Right cardiac atrium (tissue), 5 donors: ENCODE data around the gene JAZF1. TPM values are rescaled to one million over a fixed set of nuclear protein-coding genes. Genes with fewer than 3 reads are reported as not detected.

Experiments
- ATAC-seq, 2 donors: fragments of 200-7000 bp; cut with Tn5 transposase; one replicate each; pipeline versions ENCODE4 v1.8.0 to v1.9.1; 2020; ENCODE audit warnings: moderate library complexity in 2 of 2, mild to moderate bottlenecking in 1 of 2
- DNase-seq, 3 donors: peaks; one replicate each; pipeline ENCODE4 v3.0.0-alpha.2; 2020
- H3K27ac ChIP-seq: one replicate; pipeline ENCODE4 v1.5.1; 2013; ENCODE audit warnings: mild to moderate bottlenecking, low read length, control low read depth, moderate library complexity
- H3K27me3 ChIP-seq: one replicate; pipeline ENCODE4 v1.6.1; 2013; ENCODE audit not compliant: control insufficient read depth, insufficient read depth
- H3K4me1 ChIP-seq: one replicate; pipeline ENCODE4 v1.6.1; 2013; ENCODE audit warnings: low read length; ENCODE audit not compliant: control insufficient read depth, insufficient read depth
- H3K4me3 ChIP-seq: one replicate; pipeline ENCODE4 v1.5.1; 2013; ENCODE audit warnings: low read length, control low read depth
- H3K9me3 ChIP-seq: one replicate; pipeline ENCODE4 v1.6.1; 2013; ENCODE audit warnings: low read length; ENCODE audit not compliant: control insufficient read depth
- WGBS: extraction: QIAGEN DNeasy Blood & Tissue Kit; methylation state at CpG from one replicate; pipeline ENCODE4 v1.1.7; 2013; 5-methylcytosine and 5-hydroxymethylcytosine counted together
- intact Hi-C, 4 donors: fragments of 100-400 bp; cut with DNase I; formaldehyde crosslinking; loops; one replicate each; pipeline versions ENCODE4 v1.11.0 to v1.14.0; 2022 to 2023
- polyA plus RNA-seq: library from polyadenylated mRNA; stranded (reverse); fragments of 200-250 nt; gene quantifications from one replicate; pipeline ENCODE4 v1.2.3, GENCODE V29; 2013
- total RNA-seq, 4 donors: library from RNA; stranded (reverse); fragmentation: NEBNext Ultra II Directional; extraction: Animal tissue kit (Norgen Biotek cat#: 25700); gene quantifications; one replicate each; pipeline ENCODE4 v1.2.1, GENCODE V29; 2021
- donor health status: healthy with polysubstance abuse.
- donor health status: DM: no; HTN: yes; CAD: no.
- donor health status: DM: no; HTN: no; CAD: no.
- donor health status: DM: no; HTN: yes; CAD: no; lungs with severe emphysema.
- donor health status: DM: yes; HTN: yes; CAD: no.

JAZF1 gene
- total and polyA plus RNA-seq, 5 donors, result 12.9 to 27.4 (median 23.9) TPM

DNA sequence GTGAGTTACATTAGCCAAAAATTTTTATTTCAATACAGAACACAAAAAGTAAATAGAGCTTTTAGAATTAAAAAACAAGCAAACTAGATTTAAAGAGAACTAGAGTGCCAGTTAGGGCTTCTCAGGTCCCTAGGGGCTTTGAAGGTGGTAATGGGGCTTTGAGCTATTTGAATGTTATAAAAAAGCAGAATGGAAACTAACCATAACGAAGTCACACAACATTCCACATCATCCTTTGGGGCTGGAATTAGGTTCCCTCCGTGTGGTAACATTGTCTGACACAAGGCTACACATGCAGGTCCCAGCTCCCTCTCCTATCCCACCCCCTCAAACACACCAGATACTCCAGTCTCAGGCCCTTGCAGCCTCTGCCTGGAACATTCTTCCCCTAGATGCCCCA lies 15.3 kb downstream of the JAZF1 start:
- WGBS, result 83% methylated on average over 2 of the region's 2 CpGs
- Histone ChIP-seq H3K27me3 (no peaks in the 10 kb centered on the region), H3K9me3 (no peaks in the 10 kb centered on the region), H3K4me1 (peaks cover 3% of the 10 kb centered on the region), H3K4me3 (no peak overlapping the region), H3K27ac (no peak overlapping the region)
- intact Hi-C loops, result loop anchor here in 1 of 4 donors (10.0 kb wide), 1 partner anchor 50 kb away; no protein-coding TSS in a partner anchor
- DNase-seq (no peak), ATAC-seq (no peak)

- Histone ChIP-seq H3K9me3 (no peaks in the 10 kb centered on the region), H3K4me3 (no peak overlapping the region), H3K27ac (no peak overlapping the region), H3K27me3 (no peaks in the 10 kb centered on the region), H3K4me1 (peaks cover 3% of the 10 kb centered on the region)
- no peak for ATAC-seq
- intact Hi-C loops, result loop anchor here in 1 of 4 donors (10.0 kb wide), 1 partner anchor 49 kb away; no protein-coding TSS in a partner anchor
- no peak for DNase-seq
Measured at GRCh38 chr7:28163949-28164348, 16.6 kb downstream of the JAZF1 start.

GRCh38 chr7:28161331-28161730 lies 19.3 kb downstream of the JAZF1 start:
- ATAC-seq, result no peak
- Histone ChIP-seq H3K9me3 (no peaks in the 10 kb centered on the region), H3K27me3 (no peaks in the 10 kb centered on the region), H3K4me3 (no peak overlapping the region), H3K27ac (no peak overlapping the region), H3K4me1 (peaks cover 9% of the 10 kb centered on the region)
- intact Hi-C loops, result loop anchor here in 1 of 4 donors (10.0 kb wide), 1 partner anchor 47 kb away; no protein-coding TSS in a partner anchor
- WGBS, result 89% methylated on average over 1 of the region's 1 CpG
- DNase-seq, result no peak

DNA sequence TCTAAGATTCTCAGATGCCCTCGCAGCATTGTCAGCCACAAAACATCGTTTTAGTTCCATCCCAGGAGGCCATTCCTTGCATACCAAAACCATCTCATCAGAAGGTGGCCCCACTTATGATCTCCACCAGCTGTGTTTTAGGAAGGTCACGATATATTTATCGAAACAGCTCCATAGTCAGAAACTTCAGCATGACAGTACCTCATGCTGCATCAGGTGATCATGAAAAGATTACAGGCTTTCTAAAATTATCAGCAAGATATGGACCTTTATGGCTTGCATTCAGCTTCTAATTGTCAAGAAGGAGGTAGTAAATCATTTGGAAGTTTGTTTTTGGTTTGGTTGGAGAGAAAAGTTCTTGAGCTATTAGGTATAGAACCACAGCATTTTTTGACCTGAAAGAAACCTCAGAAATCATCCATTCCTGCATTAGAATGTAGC lies 20.0 kb downstream of the JAZF1 start:
- Histone ChIP-seq H3K4me1 (peaks cover 9% of the 10 kb centered on the region), H3K9me3 (no peaks in the 10 kb centered on the region), H3K4me3 (no peak overlapping the region), H3K27ac (no peak overlapping the region), H3K27me3 (no peaks in the 10 kb centered on the region)
- DNase-seq (no peak), ATAC-seq (no peak)
- WGBS, result 70% methylated on average over 4 of the region's 4 CpGs
- intact Hi-C loops, result loop anchor here in 1 of 4 donors (10.0 kb wide), 1 partner anchor 46 kb away; no protein-coding TSS in a partner anchor

DNA sequence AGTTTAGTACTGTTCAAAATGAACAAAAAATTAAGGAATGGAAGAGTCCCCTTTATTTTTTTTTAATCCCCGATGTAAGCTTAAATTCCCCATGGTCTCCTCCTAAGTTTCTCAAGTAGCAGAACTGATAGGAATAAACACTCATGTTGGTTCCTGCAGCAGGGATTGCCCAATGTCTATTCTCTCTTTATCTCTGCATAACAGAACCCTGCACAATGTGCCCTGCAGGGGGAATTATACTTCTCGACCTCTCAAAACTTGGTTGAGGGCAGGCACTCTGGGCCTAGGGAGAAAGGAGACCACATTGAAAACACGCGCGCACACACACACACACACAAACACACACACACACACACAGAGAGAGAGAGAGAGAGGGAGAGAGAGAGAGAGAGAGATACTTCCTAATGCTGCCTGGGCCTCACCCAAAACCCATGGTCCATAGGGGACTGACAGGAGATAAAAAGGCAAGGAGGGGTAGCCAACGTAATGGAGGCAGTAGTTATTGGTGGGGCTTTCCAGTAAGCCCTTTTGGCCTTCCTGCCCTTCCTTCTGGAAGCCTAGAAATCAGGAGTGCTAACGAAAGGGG lies 22.7 kb downstream of the JAZF1 start:
- ATAC-seq, result peak in 1 of 2 donors; percentile 22
- H3K4me3 ChIP-seq, result no peak overlapping the region
- no peak overlapping the region for H3K27ac ChIP-seq
- H3K9me3 ChIP-seq, result no peaks in the 10 kb centered on the region
- H3K27me3 ChIP-seq, result no peaks in the 10 kb centered on the region
- peaks cover 9% of the 10 kb centered on the region for H3K4me1 ChIP-seq
- no peak for DNase-seq
- WGBS, result 77% methylated on average over 7 of the region's 7 CpGs
- intact Hi-C loops, result no loop called here

GRCh38 chr7:28157076-28157745 lies 23.4 kb downstream of the JAZF1 start:
- intact Hi-C loops, result no loop called here
- no peak for DNase-seq
- H3K9me3 ChIP-seq, result no peaks in the 10 kb centered on the region
- H3K4me1 ChIP-seq, result peaks cover 9% of the 10 kb centered on the region
- WGBS, result 79% methylated on average over 6 of the region's 6 CpGs
- H3K4me3 ChIP-seq, result no peak overlapping the region
- no peak overlapping the region for H3K27ac ChIP-seq
- H3K27me3 ChIP-seq, result no peaks in the 10 kb centered on the region
- ATAC-seq, result no peak

DNA sequence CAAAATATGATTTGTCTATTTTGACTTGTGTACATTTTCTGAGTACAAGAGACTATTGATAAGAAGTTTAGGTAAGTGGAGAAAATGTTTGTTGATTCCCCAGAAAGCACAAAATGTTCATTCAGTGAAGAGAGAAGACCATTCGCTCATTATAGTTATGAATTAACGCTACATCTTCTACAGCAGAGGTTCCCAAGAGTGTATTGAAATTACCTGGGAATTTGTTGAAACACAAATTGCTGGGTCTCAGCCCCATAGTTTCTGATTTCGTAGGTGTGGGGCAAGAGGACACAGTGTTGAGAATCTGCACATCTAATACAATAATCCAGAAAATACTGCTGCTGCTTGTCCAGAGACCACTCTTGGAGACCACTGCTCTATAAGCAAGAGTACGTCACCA lies 24.2 kb downstream of the JAZF1 start:
- WGBS, result 96% methylated on average over 4 of the region's 4 CpGs
- H3K4me3 ChIP-seq, result no peak overlapping the region
- ATAC-seq (no peak), DNase-seq (no peak)
- H3K27me3 ChIP-seq, result no peaks in the 10 kb centered on the region
- no peaks in the 10 kb centered on the region for H3K9me3 ChIP-seq
- no peak overlapping the region for H3K27ac ChIP-seq
- H3K4me1 ChIP-seq, result peaks cover 9% of the 10 kb centered on the region
- intact Hi-C loops, result no loop called here

- no peaks in the 10 kb centered on the region for H3K9me3 ChIP-seq
- ATAC-seq (peak; percentile 32 to 39), DNase-seq (no peak)
- peaks cover 9% of the 10 kb centered on the region for H3K4me1 ChIP-seq
- 71% methylated on average over 3 of the region's 3 CpGs for WGBS
- H3K27ac ChIP-seq, result no peak overlapping the region
- no peaks in the 10 kb centered on the region for H3K27me3 ChIP-seq
- no peak overlapping the region for H3K4me3 ChIP-seq
- intact Hi-C loops, result no loop called here
Measured at GRCh38 chr7:28155964-28156363, 24.6 kb downstream of the JAZF1 start.

GRCh38 chr7:28155019-28155660 lies 25.5 kb downstream of the JAZF1 start:
- Histone ChIP-seq H3K27ac (no peak overlapping the region), H3K27me3 (no peaks in the 10 kb centered on the region), H3K9me3 (no peaks in the 10 kb centered on the region), H3K4me1 (peaks cover 6% of the 10 kb centered on the region), H3K4me3 (no peak overlapping the region)
- DNase-seq, result no peak
- intact Hi-C loops, result no loop called here
- WGBS, result 66% methylated on average over 3 of the region's 3 CpGs
- peak in 1 of 2 donors; percentile 26 for ATAC-seq

DNA sequence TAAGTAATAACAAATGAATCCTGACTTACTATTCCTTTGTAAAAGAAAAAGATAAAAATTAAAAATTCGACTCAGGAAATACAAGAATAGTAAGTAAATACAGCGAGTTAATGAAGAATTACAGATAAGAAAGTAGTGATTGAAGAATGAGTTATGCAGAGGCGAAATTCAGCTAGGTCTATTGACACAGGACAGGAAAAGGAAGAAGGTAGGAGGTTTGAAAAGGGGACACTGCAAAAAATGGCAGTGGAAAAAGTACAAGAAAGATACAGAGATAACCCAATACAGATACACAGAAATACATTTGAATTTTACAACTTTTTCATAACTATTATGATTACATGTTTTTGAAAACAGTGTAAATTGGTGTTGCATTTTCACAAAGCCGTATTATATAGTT lies 28.0 kb downstream of the JAZF1 start:
- Histone ChIP-seq H3K27me3 (no peaks in the 10 kb centered on the region), H3K27ac (no peak overlapping the region), H3K9me3 (no peaks in the 10 kb centered on the region), H3K4me1 (peaks cover 3% of the 10 kb centered on the region), H3K4me3 (no peak overlapping the region)
- WGBS, result 74% methylated on average over 4 of the region's 4 CpGs
- DNase-seq, result no peak
- intact Hi-C loops, result no loop called here
- ATAC-seq, result no peak

- Histone ChIP-seq H3K4me3 (no peak overlapping the region), H3K27ac (no peak overlapping the region), H3K27me3 (no peaks in the 10 kb centered on the region), H3K4me1 (peaks cover 2% of the 10 kb centered on the region), H3K9me3 (no peaks in the 10 kb centered on the region)
- ATAC-seq (no peak), DNase-seq (no peak)
- intact Hi-C loops, result no loop called here
- WGBS, result 87% methylated on average over 4 of the region's 4 CpGs
Measured at GRCh38 chr7:28151965-28152364, 28.6 kb downstream of the JAZF1 start.
